ENCODE results near the gene ELOF1. TPM values are rescaled to one million over a fixed set of nuclear protein-coding genes. Genes with fewer than 3 reads are reported as not detected.
A peak's percentile ranks its signal among the peaks of the same experiment; 100 is the strongest.

Gene ELOF1
- polyA plus RNA-seq, 1 of the 3 experiments (the other 2 are of a cell fraction), result 157 TPM

GRCh38 chr19:11528551-11529341, 30.3 kb downstream of the ELOF1 start, which contains the start of gene ECSIT:
Gene ECSIT (minus strand): TSS chr19:11529134. CDS start chr19:11519170, 9,964 bp downstream.
- ChIA-PET CTCF (interaction anchor here (0.8 to 2.0 kb wide), 5 partner anchors 7 to 145 kb away, joined by 3 to 8 read pairs (median 3); partner anchors contain the start of genes ELOF1 and EPOR), POLR2A (interaction anchor here (0.7 to 1.7 kb wide), 8 partner anchors 11 to 154 kb away, joined by 3 to 8 read pairs (median 5); partner anchors contain the start of genes ELAVL3, ELOF1 and SWSAP1)
- peaks cover 7 to 9% of the 10 kb centered on the region in 2 experiments; a peak in 2 of 4 replicates for H3K4me1 ChIP-seq (ENCODE audit: control insufficient read depth in 1 of 2, insufficient read depth in 2 of 2, low read depth in 1 of 2, low read length in 1 of 2)
- peak; percentile 98 for TF ChIP-seq SIN3A (IDR thresholded peaks at IDR 0.05; ENCODE audit: borderline replicate concordance, low read depth, low read length)
- TF ChIP-seq, protein P1, sequence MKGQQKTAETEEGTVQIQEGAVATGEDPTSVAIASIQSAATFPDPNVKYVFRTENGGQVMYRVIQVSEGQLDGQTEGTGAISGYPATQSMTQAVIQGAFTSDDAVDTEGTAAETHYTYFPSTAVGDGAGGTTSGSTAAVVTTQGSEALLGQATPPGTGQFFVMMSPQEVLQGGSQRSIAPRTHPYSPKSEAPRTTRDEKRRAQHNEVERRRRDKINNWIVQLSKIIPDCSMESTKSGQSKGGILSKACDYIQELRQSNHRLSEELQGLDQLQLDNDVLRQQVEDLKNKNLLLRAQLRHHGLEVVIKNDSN (IDR thresholded peaks at IDR 0.05; ENCODE audit: borderline replicate concordance, low read depth), result no peak
- TF ChIP-seq MXI1 (IDR thresholded peaks at IDR 0.05; ENCODE audit: low read depth, low read length), result peak; percentile 95
- TF ChIP-seq, protein P2, sequence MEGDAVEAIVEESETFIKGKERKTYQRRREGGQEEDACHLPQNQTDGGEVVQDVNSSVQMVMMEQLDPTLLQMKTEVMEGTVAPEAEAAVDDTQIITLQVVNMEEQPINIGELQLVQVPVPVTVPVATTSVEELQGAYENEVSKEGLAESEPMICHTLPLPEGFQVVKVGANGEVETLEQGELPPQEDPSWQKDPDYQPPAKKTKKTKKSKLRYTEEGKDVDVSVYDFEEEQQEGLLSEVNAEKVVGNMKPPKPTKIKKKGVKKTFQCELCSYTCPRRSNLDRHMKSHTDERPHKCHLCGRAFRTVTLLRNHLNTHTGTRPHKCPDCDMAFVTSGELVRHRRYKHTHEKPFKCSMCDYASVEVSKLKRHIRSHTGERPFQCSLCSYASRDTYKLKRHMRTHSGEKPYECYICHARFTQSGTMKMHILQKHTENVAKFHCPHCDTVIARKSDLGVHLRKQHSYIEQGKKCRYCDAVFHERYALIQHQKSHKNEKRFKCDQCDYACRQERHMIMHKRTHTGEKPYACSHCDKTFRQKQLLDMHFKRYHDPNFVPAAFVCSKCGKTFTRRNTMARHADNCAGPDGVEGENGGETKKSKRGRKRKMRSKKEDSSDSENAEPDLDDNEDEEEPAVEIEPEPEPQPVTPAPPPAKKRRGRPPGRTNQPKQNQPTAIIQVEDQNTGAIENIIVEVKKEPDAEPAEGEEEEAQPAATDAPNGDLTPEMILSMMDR (IDR thresholded peaks at IDR 0.05), result no peak
- TF ChIP-seq PBX3 (IDR thresholded peaks at IDR 0.05), result no peak
- peak; percentile 64; the same call in 1 of the 2 replicates for TF ChIP-seq RFX5 (IDR thresholded peaks at IDR 0.05; ENCODE audit: low read length)
- 0 out of 2 replicates have a peak, but pooled peaks have one; percentile 13 for TF ChIP-seq NFIC (IDR thresholded peaks at IDR 0.05; ENCODE audit: borderline replicate concordance)
- TF ChIP-seq TAF1 (IDR thresholded peaks at IDR 0.05; ENCODE audit: borderline replicate concordance, low read depth, low read length), result peak; percentile 72; the same call in 1 of the 2 replicates
- peak; percentile 99 for TF ChIP-seq YY1 (IDR thresholded peaks at IDR 0.05; ENCODE audit: low read depth)
- TF ChIP-seq FOXM1 (IDR thresholded peaks at IDR 0.05; ENCODE audit: low read depth), result no peak
- no peak for TF ChIP-seq EZH2phosphoT487 (IDR thresholded peaks at IDR 0.05; ENCODE audit: borderline replicate concordance, low read depth)
- peak; percentile 97 for TF ChIP-seq CHD2 (IDR thresholded peaks at IDR 0.05; ENCODE audit: low read length, partially characterized antibody)
- peak; percentile 30; the same call in 1 of the 2 replicates for TF ChIP-seq TCF12 (IDR thresholded peaks at IDR 0.05)
- no peak for TF ChIP-seq RAD21 (IDR thresholded peaks at IDR 0.05; ENCODE audit: low read length)
- TF ChIP-seq EP300 (IDR thresholded peaks at IDR 0.05; ENCODE audit: borderline replicate concordance in 1 of 2, low read depth in 1 of 2, low read length in 1 of 2), result peak in 1 of 2 experiments; percentile 16; a peak in 1 of 4 replicates
- peak; percentile 69 for TF ChIP-seq POLR2AphosphoS5 (IDR thresholded peaks at IDR 0.05; ENCODE audit: low read depth, low read length)
- TF ChIP-seq RXRA (IDR thresholded peaks at IDR 0.05; ENCODE audit: borderline replicate concordance, low read depth), result no peak
- peak; percentile 97 for TF ChIP-seq REST (IDR thresholded peaks at IDR 0.05; ENCODE audit: low read depth, low read length)
- TF ChIP-seq ZBTB33 (IDR thresholded peaks at IDR 0.05; ENCODE audit: borderline replicate concordance, low read depth), result peak; percentile 95
- TF ChIP-seq IRF3 (IDR thresholded peaks at IDR 0.05; ENCODE audit: low read depth, low read length), result no peak

More at GRCh38 chr19:11528551-11529341, 30.3 kb downstream of the ELOF1 start, which contains the start of gene ECSIT:
- WGBS (ENCODE audit: low lambda C conversion rate), result 2% methylated on average over 14 of the region's 47 CpGs
- Histone ChIP-seq H3K36me3 (replicated peaks in 1 of 2; ENCODE audit: control insufficient read depth in 1 of 2, insufficient read depth in 2 of 2, low read length in 1 of 2) (no peaks in the 10 kb centered on the region), H3K9ac (peak within 1 kb of the TSS; percentile 68), H3K79me2 (ENCODE audit: insufficient read depth) (peaks cover 20% of the 10 kb centered on the region), H3K4me2 (peak within 1 kb of the TSS; percentile 94), H3K4me3 (ENCODE audit: low read depth in 2 of 2, low read length in 1 of 2) (peak within 1 kb of the TSS; percentile 64 to 85), H4K20me1 (ENCODE audit: insufficient read depth) (no peaks in the 10 kb centered on the region; the same call in 1 of the 2 replicates), H3F3A (replicated peaks; ENCODE audit: insufficient read depth) (peaks cover 26% of the 10 kb centered on the region), H3K27ac (ENCODE audit: low read depth in 2 of 2, low read length in 1 of 2) (peak within 1 kb of the TSS; percentile 82 to 89), H3K9me2 (no peaks in the 10 kb centered on the region), H3K27me3 (ENCODE audit: insufficient read depth) (no peaks in the 10 kb centered on the region), H2AFZ (ENCODE audit: low read depth) (peak within 1 kb of the TSS; percentile 84), H3K9me3 (no peaks in the 10 kb centered on the region)
- peak; percentile 94 for DNase-seq

Data from SK-N-SH (cell line).